ENCODE results near the gene PES1. TPM values are rescaled to one million over a fixed set of nuclear protein-coding genes. Genes with fewer than 3 reads are reported as not detected.

The PES1 gene
- total and polyA plus RNA-seq, 2 of the 13 experiments (the other 11 are each of a cell fraction or from before 2014, with no cell fraction given) = 65.1 to 94.7 TPM

GRCh38 chr22:30572840-30573593 is 18.7 kb downstream of the PES1 start (continued):
- TF ChIP-seq, protein P1, sequence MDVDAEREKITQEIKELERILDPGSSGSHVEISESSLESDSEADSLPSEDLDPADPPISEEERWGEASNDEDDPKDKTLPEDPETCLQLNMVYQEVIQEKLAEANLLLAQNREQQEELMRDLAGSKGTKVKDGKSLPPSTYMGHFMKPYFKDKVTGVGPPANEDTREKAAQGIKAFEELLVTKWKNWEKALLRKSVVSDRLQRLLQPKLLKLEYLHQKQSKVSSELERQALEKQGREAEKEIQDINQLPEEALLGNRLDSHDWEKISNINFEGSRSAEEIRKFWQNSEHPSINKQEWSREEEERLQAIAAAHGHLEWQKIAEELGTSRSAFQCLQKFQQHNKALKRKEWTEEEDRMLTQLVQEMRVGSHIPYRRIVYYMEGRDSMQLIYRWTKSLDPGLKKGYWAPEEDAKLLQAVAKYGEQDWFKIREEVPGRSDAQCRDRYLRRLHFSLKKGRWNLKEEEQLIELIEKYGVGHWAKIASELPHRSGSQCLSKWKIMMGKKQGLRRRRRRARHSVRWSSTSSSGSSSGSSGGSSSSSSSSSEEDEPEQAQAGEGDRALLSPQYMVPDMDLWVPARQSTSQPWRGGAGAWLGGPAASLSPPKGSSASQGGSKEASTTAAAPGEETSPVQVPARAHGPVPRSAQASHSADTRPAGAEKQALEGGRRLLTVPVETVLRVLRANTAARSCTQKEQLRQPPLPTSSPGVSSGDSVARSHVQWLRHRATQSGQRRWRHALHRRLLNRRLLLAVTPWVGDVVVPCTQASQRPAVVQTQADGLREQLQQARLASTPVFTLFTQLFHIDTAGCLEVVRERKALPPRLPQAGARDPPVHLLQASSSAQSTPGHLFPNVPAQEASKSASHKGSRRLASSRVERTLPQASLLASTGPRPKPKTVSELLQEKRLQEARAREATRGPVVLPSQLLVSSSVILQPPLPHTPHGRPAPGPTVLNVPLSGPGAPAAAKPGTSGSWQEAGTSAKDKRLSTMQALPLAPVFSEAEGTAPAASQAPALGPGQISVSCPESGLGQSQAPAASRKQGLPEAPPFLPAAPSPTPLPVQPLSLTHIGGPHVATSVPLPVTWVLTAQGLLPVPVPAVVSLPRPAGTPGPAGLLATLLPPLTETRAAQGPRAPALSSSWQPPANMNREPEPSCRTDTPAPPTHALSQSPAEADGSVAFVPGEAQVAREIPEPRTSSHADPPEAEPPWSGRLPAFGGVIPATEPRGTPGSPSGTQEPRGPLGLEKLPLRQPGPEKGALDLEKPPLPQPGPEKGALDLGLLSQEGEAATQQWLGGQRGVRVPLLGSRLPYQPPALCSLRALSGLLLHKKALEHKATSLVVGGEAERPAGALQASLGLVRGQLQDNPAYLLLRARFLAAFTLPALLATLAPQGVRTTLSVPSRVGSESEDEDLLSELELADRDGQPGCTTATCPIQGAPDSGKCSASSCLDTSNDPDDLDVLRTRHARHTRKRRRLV (CRISPR knock-in tag; IDR thresholded peaks at IDR 0.05) = no peak

DNA sequence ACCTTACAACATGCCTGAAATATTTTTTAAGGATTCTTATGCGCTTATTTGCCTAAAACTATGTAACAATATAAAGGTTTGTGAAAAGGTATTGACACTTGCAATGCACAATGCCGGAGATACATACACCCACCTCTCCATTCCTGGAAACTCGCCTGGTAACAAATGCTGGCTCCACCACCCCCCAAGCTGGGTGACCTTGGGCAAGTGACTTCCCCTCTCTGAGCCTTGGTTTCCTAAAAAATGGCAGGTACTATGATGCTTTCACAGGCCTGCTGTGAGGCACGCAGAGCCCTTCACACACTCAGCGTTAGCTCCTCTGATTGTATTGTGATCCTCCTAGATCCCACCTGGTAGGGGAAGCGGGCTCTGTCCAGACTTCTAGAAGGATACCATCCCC is 19.5 kb downstream of the PES1 start:
- DNase-seq (ENCODE audit: low spot score) = no peak
- H3K4me1 ChIP-seq (ENCODE audit: insufficient read depth, low read length) = peaks cover 47% of the 10 kb centered on the region
- no peaks in the 10 kb centered on the region for H3K9me3 ChIP-seq (ENCODE audit: low read length)
- H3K9ac ChIP-seq (ENCODE audit: insufficient read depth, low read depth, low read length) = no peak overlapping the region
- no peaks in the 10 kb centered on the region for H3K27me3 ChIP-seq (ENCODE audit: control insufficient read depth in 1 of 2, insufficient read depth in 2 of 2, low read length in 2 of 2)
- no peaks in the 10 kb centered on the region for H3K79me2 ChIP-seq (ENCODE audit: insufficient read depth, low read length)
- CTCF ChIA-PET (ENCODE audit: low intra/inter-chr PET ratio, low total read pairs) = no interaction called here
- H3K36me3 ChIP-seq (replicated peaks in 1 of 2; ENCODE audit: control insufficient read depth in 1 of 2, insufficient read depth in 2 of 2, low read length in 2 of 2) = peaks cover 3 to 16% of the 10 kb centered on the region in 2 experiments; a peak in 3 of 5 replicates
- ATAC-seq = no peak
- POLR2A ChIA-PET = interaction anchor here (1.3 kb wide), 1 partner anchor 19 kb away, joined by 5 read pairs; the partner anchor contains the start of gene PES1
- peak overlapping the region; percentile 89 for H3K4me2 ChIP-seq (ENCODE audit: low read depth, low read length)
- H3K4me3 ChIP-seq (replicated peaks in 1 of 3; ENCODE audit: insufficient read depth in 1 of 3, low read depth in 2 of 3, low read length in 3 of 3) = peak overlapping the region in 1 of 3 experiments; percentile 84; a peak in 2 of 6 replicates
- H4K20me1 ChIP-seq (ENCODE audit: insufficient read depth, low read length) = no peaks in the 10 kb centered on the region
- in situ Hi-C loops (cut with HindIII; ENCODE audit: extremely low pct_ligation_motif_present, low pct_unique_long_range_greater_than_20kb) = no loop called here
- no peak overlapping the region for H3K27ac ChIP-seq (ENCODE audit: extremely low read length, insufficient read depth, low read length)
- intact Hi-C loops (cut with micrococcal nuclease; ENCODE audit: unreplicated experiment) = no loop called here
- BruUV-seq (replicated peaks) = no TSS peak
- no peak overlapping the region for H2AFZ ChIP-seq (ENCODE audit: low read length)
- no peak for FAIRE-seq
- WGBS (ENCODE audit: low lambda C conversion rate) = 76% methylated on average over 3 of the region's 6 CpGs
- no peak for TF ChIP-seq ETV6 (CRISPR knock-in tag; conservative IDR thresholded peaks at IDR 0.05)
- TF ChIP-seq ZSCAN12 (CRISPR knock-in tag; IDR thresholded peaks at IDR 0.05) = no peak
- no peak for TF ChIP-seq TEAD2 (CRISPR knock-in tag; IDR thresholded peaks at IDR 0.05)
- TF ChIP-seq ZNF558 (CRISPR knock-in tag; IDR thresholded peaks at IDR 0.05; ENCODE audit: borderline replicate concordance) = no peak
- peak; percentile 72 for TF ChIP-seq ZNF768 (CRISPR knock-in tag; IDR thresholded peaks at IDR 0.05)
- TF ChIP-seq ZNF703 (CRISPR knock-in tag; IDR thresholded peaks at IDR 0.05; ENCODE audit: borderline replicate concordance) = no peak
- TF ChIP-seq NKX3-1 (CRISPR knock-in tag; IDR thresholded peaks at IDR 0.05) = no peak
- no peak for TF ChIP-seq AGO1 (IDR thresholded peaks at IDR 0.05; ENCODE audit: low read depth, low read length, poor library complexity, severe bottlenecking)
- no peak for TF ChIP-seq SOX5 (CRISPR knock-in tag; IDR thresholded peaks at IDR 0.05; ENCODE audit: borderline replicate concordance)

Data from HepG2 (cell line).